Activated CD8-positive, alpha-beta memory T cell treated with anti-CD3 and anti-CD28 coated beads for 24 hours (primary cell): ENCODE measurements around the gene UBXN4.

Experiments
- DNase-seq: peaks from one replicate; pipeline ENCODE4 v3.0.0-alpha.2; 2020

Gene UBXN4

GRCh38 chr2:135815269-135815668 is 73.6 kb downstream of the UBXN4 start:
- no peak for DNase-seq

DNA sequence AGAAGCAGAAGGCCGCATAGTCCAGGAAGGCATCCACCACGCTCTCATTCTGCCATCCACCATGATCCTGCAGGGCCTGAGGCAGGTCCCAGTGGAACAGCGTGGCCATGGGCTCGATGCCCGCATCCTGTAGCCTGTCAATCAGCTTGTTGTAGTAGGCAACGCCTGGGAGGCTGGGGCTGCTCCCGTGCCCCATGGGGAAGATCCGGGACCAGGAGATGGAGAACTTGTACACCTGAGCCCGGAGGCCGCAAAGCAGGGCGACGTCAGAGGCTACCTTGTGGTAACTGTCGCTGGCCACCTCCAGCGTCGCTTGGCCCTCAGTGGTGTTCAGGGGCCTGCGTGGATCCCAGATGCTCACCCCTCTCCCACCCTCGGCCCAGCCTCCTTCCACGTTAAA is 75.8 kb downstream of the UBXN4 start:
- no peak for DNase-seq

- no peak for DNase-seq
These were observed 76.3 kb downstream of the UBXN4 start for GRCh38 chr2:135817951-135818350.

DNA sequence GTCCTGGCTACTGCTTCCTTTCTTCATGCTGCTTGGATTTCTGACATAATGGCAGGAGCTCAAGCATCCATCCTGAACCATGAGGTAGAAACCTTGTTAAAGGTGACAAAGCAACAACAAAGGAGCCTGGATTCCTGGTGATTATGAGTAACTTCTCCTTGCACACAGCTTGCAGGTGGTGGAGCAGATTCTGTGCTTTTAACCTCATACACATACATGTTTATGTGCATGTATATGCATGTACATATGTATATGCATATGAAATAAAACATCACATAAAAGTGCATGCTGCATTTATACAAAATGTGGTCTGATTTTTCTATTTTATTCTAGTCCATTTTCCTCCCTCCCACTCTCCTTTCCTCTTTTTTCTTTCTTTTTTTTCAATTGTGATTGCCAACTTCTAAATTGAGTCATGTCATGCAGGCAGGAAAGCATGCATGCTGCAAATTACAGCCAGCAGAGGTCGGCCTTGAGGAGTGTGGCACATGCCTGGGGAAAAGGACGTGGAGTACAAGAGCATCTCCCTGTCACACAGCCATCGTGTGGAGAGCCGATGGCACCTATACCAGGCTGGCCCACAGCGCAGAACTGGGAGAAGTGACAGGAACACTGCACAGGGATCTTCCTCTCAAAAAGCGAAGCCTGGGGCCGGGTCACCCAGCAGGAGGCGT is 77.4 kb downstream of the UBXN4 start:
- peak; percentile 71 for DNase-seq

DNA sequence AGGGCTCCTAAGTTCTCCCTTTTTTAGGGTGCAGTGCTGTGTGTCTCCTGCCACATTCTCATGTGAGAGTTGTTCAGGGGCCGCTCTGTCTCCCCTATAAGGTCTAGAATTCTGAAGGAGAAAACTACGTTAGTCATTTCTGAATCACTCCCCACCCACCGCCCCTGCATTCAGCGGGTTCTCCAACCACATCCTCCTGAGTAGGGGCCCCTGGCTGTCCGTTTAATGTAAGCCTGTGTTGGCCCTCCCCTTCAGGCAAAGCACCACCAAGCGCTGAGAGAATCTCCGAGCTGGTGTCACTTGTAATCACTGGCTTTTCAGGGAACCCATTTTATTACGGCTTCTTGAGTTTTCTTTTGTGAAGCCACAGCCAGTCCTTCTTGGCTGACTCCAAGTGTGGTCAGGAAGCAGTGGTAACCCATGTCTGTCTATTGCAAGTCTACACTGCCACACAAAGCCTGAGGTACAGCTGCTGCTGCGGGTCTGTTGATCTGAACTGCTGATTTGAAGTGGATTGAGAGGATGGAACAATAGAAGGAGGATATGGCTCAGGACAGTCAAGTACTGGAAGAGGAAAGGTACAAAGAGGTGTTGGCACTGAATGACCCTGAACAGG is 78.5 kb downstream of the UBXN4 start:
- peak; percentile 90 for DNase-seq

GRCh38 chr2:135821190-135821589 is 79.5 kb downstream of the UBXN4 start:
- DNase-seq, result no peak

- no peak for DNase-seq
These were observed 81.2 kb downstream of the UBXN4 start for GRCh38 chr2:135822855-135823254.

GRCh38 chr2:135825131-135825530 is 83.5 kb downstream of the UBXN4 start:
- DNase-seq, result no peak

DNA sequence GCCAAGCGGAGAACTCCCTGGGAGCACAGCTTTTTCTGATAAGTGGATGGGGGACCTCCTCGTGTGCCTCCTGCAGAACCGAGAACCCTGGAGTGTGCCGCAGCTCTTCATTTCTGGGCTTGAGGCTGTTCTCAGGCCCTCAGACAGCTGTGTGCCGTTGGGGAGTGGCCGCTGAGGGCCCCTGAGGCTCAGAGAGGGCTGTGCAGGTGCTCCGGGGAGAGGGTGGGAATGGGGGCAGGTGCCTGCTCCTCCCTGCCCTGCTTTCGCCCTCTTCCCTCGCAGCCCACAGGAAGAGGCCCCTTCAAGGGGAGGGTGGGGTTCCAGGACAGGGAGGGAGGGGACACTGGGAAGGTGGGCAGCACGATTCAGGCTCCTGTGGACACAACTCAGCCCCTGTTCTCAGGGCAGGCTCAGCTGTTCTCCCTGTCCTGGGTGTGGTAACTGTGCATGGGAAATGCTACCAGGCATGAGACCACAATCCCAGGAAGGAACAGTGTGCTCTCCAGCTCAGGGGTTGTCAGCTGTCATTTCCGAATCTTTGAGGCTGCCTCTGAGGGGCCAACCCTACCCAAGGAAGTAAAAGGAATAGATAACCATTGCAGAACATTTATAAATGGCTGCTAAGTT is 84.0 kb downstream of the UBXN4 start:
- DNase-seq, result no peak

GRCh38 chr2:135826544-135826943 is 84.9 kb downstream of the UBXN4 start:
- DNase-seq, result no peak

GRCh38 chr2:135829378-135830135 is 87.9 kb downstream of the UBXN4 start:
- no peak for DNase-seq

DNA sequence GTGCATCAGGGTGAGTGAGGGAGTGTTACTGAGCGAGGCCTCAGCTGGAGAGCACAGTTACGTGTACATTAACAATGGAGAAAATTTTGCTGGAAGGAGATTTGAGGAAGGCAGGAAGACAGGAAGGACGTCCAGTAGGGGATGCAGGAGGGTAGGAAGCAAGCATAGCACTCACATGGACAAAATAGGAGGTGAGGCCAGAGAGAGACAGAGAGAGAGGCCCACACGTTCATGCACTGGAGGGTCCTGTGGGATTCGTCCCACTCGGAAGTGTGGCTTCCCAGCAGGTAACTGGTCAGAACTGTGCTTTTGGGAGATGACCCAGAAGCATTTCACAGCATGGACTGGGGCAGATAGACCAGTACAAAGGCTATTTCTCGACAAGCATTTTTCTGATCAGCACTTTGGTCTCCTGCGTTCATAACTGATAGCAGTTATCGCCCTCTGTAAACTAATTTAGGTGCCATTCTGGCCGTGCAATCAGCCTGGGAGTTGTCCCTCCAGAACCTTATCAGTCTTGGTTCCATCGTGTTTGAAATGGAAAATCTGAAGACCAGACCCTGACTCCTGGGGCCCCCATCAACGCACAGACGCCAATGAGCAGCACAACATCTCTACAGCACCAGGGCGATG is 89.6 kb downstream of the UBXN4 start:
- no peak for DNase-seq

GRCh38 chr2:135832891-135833290 is 91.2 kb downstream of the UBXN4 start:
- DNase-seq, result no peak
